Fibroblast of peridontal ligament (primary cell): ENCODE results near the gene INTS7.
A peak's percentile ranks its signal among the peaks of the same experiment; 100 is the strongest.

Experiments used
- DNase-seq: peaks from one replicate; pipeline ENCODE4 v3.0.0-alpha.2; 2010; ENCODE audit errors: extremely low read depth

The INTS7 gene

GRCh38 chr1:212035123-212035834 is at the start of gene INTS7, which contains the start of gene DTL:
TSS of gene INTS7 (minus strand) at chr1:212035557. CDS start at chr1:212035437, 120 bp downstream.
TSS of gene DTL (plus strand) at chr1:212035748. CDS start at chr1:212035891, 143 bp downstream.
- peak; percentile 99 for DNase-seq

- no peak for DNase-seq
Measured at GRCh38 chr1:212082765-212083406, 47.5 kb upstream of the INTS7 start.

GRCh38 chr1:212078826-212079225 is 43.5 kb upstream of the INTS7 start:
- peak; percentile 66 for DNase-seq

GRCh38 chr1:212077028-212077427 is 41.7 kb upstream of the INTS7 start:
- no peak for DNase-seq

- no peak for DNase-seq
Measured at GRCh38 chr1:212074856-212075255, 39.5 kb upstream of the INTS7 start.

- no peak for DNase-seq
Measured at GRCh38 chr1:212074313-212074712, 39.0 kb upstream of the INTS7 start.

- peak; percentile 66 for DNase-seq
Measured at GRCh38 chr1:212073490-212073889, 38.1 kb upstream of the INTS7 start.

- DNase-seq = no peak
Measured at GRCh38 chr1:212072047-212072446, 36.7 kb upstream of the INTS7 start.

- DNase-seq = peak; percentile 82
Measured at GRCh38 chr1:212070720-212071302, 35.5 kb upstream of the INTS7 start.

GRCh38 chr1:212067787-212068186 is 32.4 kb upstream of the INTS7 start:
- no peak for DNase-seq

- peak; percentile 67 for DNase-seq
Measured at GRCh38 chr1:212062832-212063438, 27.6 kb upstream of the INTS7 start.

- DNase-seq = no peak
Measured at GRCh38 chr1:212060632-212061472, 25.5 kb upstream of the INTS7 start.

GRCh38 chr1:212055333-212055732 is 20.0 kb upstream of the INTS7 start:
- no peak for DNase-seq

GRCh38 chr1:212053993-212054392 is 18.6 kb upstream of the INTS7 start:
- no peak for DNase-seq

- peak; percentile 50 for DNase-seq
Measured at GRCh38 chr1:212045981-212046380, 10.6 kb upstream of the INTS7 start.

GRCh38 chr1:212044851-212045250 is 9.5 kb upstream of the INTS7 start:
- no peak for DNase-seq

- DNase-seq = no peak
Measured at GRCh38 chr1:212042436-212042835, 7.1 kb upstream of the INTS7 start.

GRCh38 chr1:212040629-212041412 is 5.5 kb upstream of the INTS7 start:
- DNase-seq = no peak

- no peak for DNase-seq
Measured at GRCh38 chr1:212039622-212040021, 4.3 kb upstream of the INTS7 start.

GRCh38 chr1:212037900-212038299 is 2.5 kb upstream of the INTS7 start:
- DNase-seq = no peak
